ENCODE results near the gene PTMS. TPM values are rescaled to one million over a fixed set of nuclear protein-coding genes. Genes with fewer than 3 reads are reported as not detected.
A peak's percentile ranks its signal among the peaks of the same experiment; 100 is the strongest.

PTMS gene
- total RNA-seq, 1 donor from 2014 or later: 966 TPM

DNA sequence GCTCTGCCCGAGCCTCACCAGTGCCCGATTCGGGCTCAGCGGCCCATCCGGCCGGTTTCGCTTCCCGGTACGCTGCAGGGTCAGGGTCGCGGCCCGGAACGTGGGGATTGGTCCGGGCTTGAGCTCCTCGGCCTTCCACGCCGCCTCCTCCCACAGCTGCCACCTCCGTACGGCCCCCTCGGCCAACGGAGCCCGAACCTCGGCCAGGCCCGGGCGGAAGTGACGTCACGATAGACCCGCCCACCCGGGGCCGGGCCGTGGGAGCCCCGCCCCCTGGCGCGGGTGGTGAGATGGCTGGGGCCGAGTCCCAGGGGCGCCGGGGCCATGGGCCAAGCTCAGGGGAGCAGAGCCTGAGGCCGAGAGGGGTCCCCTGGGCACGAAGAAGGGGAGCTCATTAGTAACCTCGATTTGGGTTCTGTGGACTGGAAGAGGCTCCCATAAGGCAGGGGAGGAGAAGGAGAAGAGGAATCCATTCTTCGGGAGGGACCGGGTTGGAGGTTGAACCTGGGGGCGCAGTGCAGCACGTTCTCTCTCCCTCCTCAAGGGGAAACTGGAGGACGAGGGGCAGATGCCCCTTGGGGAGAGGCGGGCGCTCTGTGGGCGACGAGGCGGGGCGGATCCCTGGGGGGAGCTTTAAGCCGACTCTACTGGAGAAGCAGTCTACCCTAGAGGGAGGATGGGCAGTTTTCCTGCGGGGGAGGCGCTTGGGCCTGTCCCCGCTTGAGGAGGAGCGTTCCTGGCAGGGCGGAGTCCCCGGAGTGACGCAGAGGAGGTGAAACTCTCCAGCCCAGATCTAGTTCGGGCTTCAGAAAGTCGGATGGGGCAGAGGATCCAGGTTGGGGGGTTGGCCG lies 13.0 kb upstream of the PTMS start, which contains the start of gene MLF2:
Gene MLF2 (minus strand): TSS at position 221 of the 851 bp plus-strand sequence. CDS start 807 bp downstream, outside the sequence.
- peaks cover 7% of the 10 kb centered on the region for H3K36me3 Mint-ChIP-seq (ENCODE audit: unreplicated experiment)
- DNase-seq: peak; percentile 98
- TF ChIP-seq, protein P1, sequence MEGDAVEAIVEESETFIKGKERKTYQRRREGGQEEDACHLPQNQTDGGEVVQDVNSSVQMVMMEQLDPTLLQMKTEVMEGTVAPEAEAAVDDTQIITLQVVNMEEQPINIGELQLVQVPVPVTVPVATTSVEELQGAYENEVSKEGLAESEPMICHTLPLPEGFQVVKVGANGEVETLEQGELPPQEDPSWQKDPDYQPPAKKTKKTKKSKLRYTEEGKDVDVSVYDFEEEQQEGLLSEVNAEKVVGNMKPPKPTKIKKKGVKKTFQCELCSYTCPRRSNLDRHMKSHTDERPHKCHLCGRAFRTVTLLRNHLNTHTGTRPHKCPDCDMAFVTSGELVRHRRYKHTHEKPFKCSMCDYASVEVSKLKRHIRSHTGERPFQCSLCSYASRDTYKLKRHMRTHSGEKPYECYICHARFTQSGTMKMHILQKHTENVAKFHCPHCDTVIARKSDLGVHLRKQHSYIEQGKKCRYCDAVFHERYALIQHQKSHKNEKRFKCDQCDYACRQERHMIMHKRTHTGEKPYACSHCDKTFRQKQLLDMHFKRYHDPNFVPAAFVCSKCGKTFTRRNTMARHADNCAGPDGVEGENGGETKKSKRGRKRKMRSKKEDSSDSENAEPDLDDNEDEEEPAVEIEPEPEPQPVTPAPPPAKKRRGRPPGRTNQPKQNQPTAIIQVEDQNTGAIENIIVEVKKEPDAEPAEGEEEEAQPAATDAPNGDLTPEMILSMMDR (IDR thresholded peaks at IDR 0.05; ENCODE audit: partially characterized antibody, unreplicated experiment): peak; percentile 87
- peak within 1 kb of the TSS; percentile 95 for H3K4me3 Mint-ChIP-seq (ENCODE audit: unreplicated experiment)
- peaks cover 21% of the 10 kb centered on the region for H3K4me1 Mint-ChIP-seq (ENCODE audit: low read depth, unreplicated experiment)
- H3K9me3 Mint-ChIP-seq (ENCODE audit: unreplicated experiment): peaks cover 10% of the 10 kb centered on the region
- H3K27me3 Mint-ChIP-seq (ENCODE audit: unreplicated experiment): peaks cover 10% of the 10 kb centered on the region
- peak within 1 kb of the TSS; percentile 98 for H3K27ac Mint-ChIP-seq (ENCODE audit: unreplicated experiment)

DNA sequence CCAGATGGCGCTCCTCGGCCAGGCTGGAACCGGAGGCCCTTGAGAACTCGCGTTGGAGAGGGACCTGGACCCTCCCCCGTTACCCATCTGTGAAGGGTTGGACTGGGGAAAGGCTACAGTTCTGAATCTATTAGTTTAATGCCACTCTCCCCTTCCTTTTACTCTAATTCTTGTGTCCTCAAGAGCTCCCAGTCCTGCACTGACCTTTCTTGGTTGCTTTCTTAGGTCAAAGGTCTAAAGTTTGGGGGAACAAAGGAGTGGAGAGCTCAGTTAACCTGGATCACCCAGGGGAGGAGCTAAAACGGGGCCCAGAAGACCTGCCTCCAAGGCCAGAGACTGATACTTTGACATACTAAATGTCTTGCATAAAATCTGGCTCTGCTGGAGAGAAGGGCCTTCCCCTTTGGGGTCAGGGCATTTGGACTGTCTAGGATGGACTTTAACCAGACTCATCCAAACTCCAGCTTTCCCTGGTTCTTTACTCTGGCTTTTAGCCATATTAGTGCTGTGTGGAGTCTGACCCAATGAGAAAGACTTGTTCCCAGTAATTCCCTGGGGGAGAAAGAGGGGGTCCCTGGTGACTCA lies 12.3 kb upstream of the PTMS start:
- TF ChIP-seq, protein P1 (IDR thresholded peaks at IDR 0.05; ENCODE audit: partially characterized antibody, unreplicated experiment): no peak
- Mint-ChIP-seq H3K4me1 (ENCODE audit: low read depth, unreplicated experiment) (peaks cover 27% of the 10 kb centered on the region), H3K9me3 (ENCODE audit: unreplicated experiment) (peaks cover 12% of the 10 kb centered on the region), H3K27ac (ENCODE audit: unreplicated experiment) (peak overlapping the region; percentile 98), H3K4me3 (ENCODE audit: unreplicated experiment) (peak overlapping the region; percentile 92), H3K27me3 (ENCODE audit: unreplicated experiment) (peaks cover 8% of the 10 kb centered on the region), H3K36me3 (ENCODE audit: unreplicated experiment) (peaks cover 5% of the 10 kb centered on the region)
- peak; percentile 29 for DNase-seq

DNA sequence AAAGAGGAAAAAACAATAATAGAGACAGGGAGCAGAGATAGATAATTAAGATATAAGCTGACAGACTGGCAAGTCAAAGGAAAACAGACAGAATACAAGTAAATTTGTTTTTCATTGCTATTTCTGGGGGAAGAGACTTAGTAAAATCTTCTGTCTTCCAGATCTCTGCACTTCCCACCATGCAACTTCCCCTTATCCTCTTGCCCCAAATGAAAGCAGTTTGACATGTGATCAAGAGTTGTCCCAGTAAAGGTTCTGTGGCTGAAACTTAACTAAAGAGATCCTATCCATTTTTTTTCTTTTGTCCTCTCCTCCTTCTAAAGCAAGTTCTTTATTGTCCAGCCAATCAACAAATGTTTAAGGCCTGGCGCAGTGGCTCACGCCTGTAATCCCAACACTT lies 11.8 kb upstream of the PTMS start:
- TF ChIP-seq, protein P1 (IDR thresholded peaks at IDR 0.05; ENCODE audit: partially characterized antibody, unreplicated experiment): no peak
- Mint-ChIP-seq H3K9me3 (ENCODE audit: unreplicated experiment) (peaks cover 13% of the 10 kb centered on the region), H3K36me3 (ENCODE audit: unreplicated experiment) (peaks cover 5% of the 10 kb centered on the region), H3K27ac (ENCODE audit: unreplicated experiment) (peak overlapping the region; percentile 98), H3K4me3 (ENCODE audit: unreplicated experiment) (peak overlapping the region; percentile 92), H3K4me1 (ENCODE audit: low read depth, unreplicated experiment) (peaks cover 27% of the 10 kb centered on the region), H3K27me3 (ENCODE audit: unreplicated experiment) (peaks cover 8% of the 10 kb centered on the region)
- DNase-seq: no peak

DNA sequence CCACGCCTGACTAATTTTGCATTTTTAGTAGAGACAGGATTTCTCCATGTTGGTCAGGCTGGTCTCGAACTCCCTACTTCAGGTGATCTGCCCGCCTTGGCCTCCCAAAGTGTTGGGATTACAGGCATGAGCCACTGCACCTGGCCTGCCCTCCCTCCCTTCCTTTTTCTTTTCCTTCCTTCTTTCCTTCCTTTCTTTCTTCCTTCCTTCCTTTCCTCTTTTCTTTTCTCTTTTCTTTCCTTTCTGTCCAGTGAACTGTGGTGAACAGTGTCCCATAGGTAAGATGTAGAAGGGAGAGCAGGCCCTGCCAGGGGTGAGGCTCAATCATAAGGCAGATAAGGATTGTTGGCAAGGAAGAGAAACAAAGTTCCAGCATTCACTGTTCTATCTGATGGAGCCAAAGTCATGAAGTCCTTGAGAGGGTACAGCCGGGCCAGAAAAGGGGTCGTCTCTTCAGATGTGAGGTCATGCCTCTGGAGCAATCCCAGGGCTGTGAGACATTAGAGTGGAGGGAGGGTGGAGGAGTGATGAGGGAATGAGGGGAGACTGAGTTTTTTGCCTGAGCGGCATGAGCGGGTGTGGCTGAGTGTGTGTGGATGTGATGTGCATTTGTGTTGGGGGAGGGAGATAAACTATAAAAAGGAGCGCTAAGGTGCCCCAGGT lies 9.0 kb upstream of the PTMS start:
- H3K9me3 Mint-ChIP-seq (ENCODE audit: unreplicated experiment): peaks cover 16% of the 10 kb centered on the region

More for the DNA sequence above, 9.0 kb upstream of the PTMS start:
- Mint-ChIP-seq H3K36me3 (ENCODE audit: unreplicated experiment) (no peaks in the 10 kb centered on the region), H3K4me1 (ENCODE audit: low read depth, unreplicated experiment) (peaks cover 34% of the 10 kb centered on the region), H3K4me3 (ENCODE audit: unreplicated experiment) (peak overlapping the region; percentile 58), H3K27ac (ENCODE audit: unreplicated experiment) (peak overlapping the region; percentile 44), H3K27me3 (ENCODE audit: unreplicated experiment) (peaks cover 15% of the 10 kb centered on the region)
- DNase-seq: no peak
- TF ChIP-seq, protein P1 (IDR thresholded peaks at IDR 0.05; ENCODE audit: partially characterized antibody, unreplicated experiment): no peak
